Measurements from ENCODE around the gene REELD1.

REELD1 gene

GRCh38 chr4:146265950-146266490 lies 51.7 kb downstream of the REELD1 start:
- no peak for DNase-seq (ENCODE audit: low read depth in 2 of 2)

- DNase-seq (ENCODE audit: low read depth in 2 of 2) = no peak
Observed at GRCh38 chr4:146267826-146268225, 53.5 kb downstream of the REELD1 start.

- no peak for DNase-seq (ENCODE audit: low read depth in 2 of 2)
Observed at GRCh38 chr4:146269228-146269653, 54.9 kb downstream of the REELD1 start.

GRCh38 chr4:146271466-146271865 lies 57.1 kb downstream of the REELD1 start:
- DNase-seq (ENCODE audit: low read depth in 2 of 2) = no peak

GRCh38 chr4:146273204-146273901 lies 59.0 kb downstream of the REELD1 start:
- no peak for DNase-seq (ENCODE audit: low read depth in 2 of 2)

- DNase-seq (ENCODE audit: low read depth in 2 of 2) = no peak
Observed at GRCh38 chr4:146274774-146275173, 60.4 kb downstream of the REELD1 start.

- DNase-seq (ENCODE audit: low read depth in 2 of 2) = no peak
Observed at GRCh38 chr4:146275370-146275769, 61.0 kb downstream of the REELD1 start.

- no peak for DNase-seq (ENCODE audit: low read depth in 2 of 2)
Observed at GRCh38 chr4:146278986-146279385, 64.6 kb downstream of the REELD1 start.

Data from stimulated activated CD8-positive, alpha-beta memory T cell treated with anti-CD3 and anti-CD28 coated beads, Interleukin-2, amount 100 ng/mL, for 48 hours (primary cell).